Kidney epithelial cell (primary cell): ENCODE results near the gene OR5B21. TPM values are rescaled to one million over a fixed set of nuclear protein-coding genes. Genes with fewer than 3 reads are reported as not detected.

Experiments used
- DNase-seq: peaks from one replicate; pipeline ENCODE4 v3.0.0-alpha.2; 2010; ENCODE audit warnings: low read depth
- H3K27me3 ChIP-seq: 2 replicates; pipeline ENCODE4 v1.6.0; 2011; ENCODE audit warnings: low read length; ENCODE audit not compliant: control insufficient read depth, insufficient read depth
- H3K36me3 ChIP-seq: 2 replicates; pipeline ENCODE4 v1.5.1; 2011; ENCODE audit warnings: low read length; ENCODE audit not compliant: control insufficient read depth, insufficient read depth
- H3K4me3 ChIP-seq: 2 replicates; pipeline ENCODE4 v1.5.1; 2011; ENCODE audit warnings: low read depth, mild to moderate bottlenecking, control low read depth, low read length
- total RNA-seq: library from RNA; depleted of rRNA; stranded (reverse); fragments of >200 nt; gene quantifications from 2 replicates; pipeline ENCODE4 v1.2.3, GENCODE V29; 2015
- TF ChIP-seq, protein P1 (sequence below): IDR thresholded peaks from 2 replicates; pipeline ENCODE4 v1.5.1; 2011; ENCODE audit warnings: mild to moderate bottlenecking, moderate library complexity, low read length, control low read depth, inconsistent platforms; ENCODE audit not compliant: insufficient read depth, poor library complexity, severe bottlenecking

OR5B21 gene
- total RNA-seq, 1 donor from 2014 or later = not detected

DNA sequence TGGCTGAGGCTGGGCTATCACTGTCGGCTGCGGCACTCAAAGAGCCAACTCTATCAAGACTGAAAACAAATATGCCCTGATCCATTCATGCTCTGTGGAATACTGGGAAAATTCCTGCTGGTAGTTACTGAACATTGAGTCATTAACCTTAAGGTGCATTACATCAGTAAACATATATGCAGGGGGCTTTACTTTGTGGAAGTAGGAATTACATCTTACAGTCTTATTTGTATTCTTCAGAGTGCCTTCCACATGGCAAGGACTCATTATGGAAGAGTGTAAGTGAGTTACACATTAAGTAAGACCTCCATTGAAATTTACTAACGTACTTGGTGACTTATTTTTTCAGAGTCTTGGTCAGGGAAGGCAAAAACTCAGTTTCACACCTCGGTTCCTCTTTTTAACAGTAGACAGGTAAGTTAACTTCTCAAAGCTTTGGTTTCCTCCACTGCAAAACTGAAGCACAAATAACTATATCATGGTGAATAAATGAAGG is 4.5 kb downstream of the OR5B21 start:
- no peaks in the 10 kb centered on the region for H3K27me3 ChIP-seq
- H3K4me3 ChIP-seq = no peak overlapping the region
- no peaks in the 10 kb centered on the region for H3K36me3 ChIP-seq
- peak; percentile 1 for DNase-seq
- TF ChIP-seq, protein P1, sequence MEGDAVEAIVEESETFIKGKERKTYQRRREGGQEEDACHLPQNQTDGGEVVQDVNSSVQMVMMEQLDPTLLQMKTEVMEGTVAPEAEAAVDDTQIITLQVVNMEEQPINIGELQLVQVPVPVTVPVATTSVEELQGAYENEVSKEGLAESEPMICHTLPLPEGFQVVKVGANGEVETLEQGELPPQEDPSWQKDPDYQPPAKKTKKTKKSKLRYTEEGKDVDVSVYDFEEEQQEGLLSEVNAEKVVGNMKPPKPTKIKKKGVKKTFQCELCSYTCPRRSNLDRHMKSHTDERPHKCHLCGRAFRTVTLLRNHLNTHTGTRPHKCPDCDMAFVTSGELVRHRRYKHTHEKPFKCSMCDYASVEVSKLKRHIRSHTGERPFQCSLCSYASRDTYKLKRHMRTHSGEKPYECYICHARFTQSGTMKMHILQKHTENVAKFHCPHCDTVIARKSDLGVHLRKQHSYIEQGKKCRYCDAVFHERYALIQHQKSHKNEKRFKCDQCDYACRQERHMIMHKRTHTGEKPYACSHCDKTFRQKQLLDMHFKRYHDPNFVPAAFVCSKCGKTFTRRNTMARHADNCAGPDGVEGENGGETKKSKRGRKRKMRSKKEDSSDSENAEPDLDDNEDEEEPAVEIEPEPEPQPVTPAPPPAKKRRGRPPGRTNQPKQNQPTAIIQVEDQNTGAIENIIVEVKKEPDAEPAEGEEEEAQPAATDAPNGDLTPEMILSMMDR = no peak

DNA sequence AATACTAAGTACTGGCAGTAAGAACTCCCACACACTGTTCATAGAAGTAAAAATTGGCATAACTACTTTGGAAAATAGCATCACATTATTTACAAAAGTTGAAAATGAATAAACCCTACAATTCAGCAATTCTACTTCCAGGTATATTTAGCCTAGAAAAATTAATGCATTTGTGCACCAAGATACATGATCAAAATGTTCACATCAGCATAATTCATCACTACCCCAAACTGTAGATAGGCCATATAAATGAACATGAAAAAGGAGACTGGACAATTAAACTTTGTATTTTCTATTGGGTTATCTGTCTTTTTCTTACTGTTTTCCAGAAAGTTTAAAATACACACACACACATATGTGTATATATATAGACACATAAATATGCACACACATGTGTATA is 5.9 kb downstream of the OR5B21 start:
- Histone ChIP-seq H3K36me3 (no peaks in the 10 kb centered on the region), H3K4me3 (no peak overlapping the region), H3K27me3 (no peaks in the 10 kb centered on the region)
- TF ChIP-seq, protein P1 = no peak
- no peak for DNase-seq

DNA sequence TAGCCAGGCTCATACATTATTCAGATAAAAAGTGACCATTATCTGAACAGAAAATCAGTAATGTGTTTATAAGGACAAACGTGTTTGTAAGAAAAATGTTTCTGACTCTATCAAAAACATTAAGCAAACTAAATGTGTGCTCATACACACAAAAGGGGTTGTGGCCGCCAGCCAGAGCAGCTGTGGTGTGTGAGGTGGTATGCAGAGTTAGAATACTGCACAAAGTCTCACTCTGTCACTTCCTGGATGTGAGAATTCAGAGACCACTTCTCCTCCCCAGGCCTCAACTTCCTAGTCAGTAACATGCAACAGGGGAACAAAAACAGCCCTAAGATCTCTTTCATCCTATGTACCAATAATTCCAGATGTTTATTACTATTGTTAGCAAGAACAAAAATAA is 9.4 kb downstream of the OR5B21 start:
- Histone ChIP-seq H3K27me3 (no peaks in the 10 kb centered on the region), H3K36me3 (no peaks in the 10 kb centered on the region), H3K4me3 (no peak overlapping the region)
- TF ChIP-seq, protein P1 = no peak
- no peak for DNase-seq

DNA sequence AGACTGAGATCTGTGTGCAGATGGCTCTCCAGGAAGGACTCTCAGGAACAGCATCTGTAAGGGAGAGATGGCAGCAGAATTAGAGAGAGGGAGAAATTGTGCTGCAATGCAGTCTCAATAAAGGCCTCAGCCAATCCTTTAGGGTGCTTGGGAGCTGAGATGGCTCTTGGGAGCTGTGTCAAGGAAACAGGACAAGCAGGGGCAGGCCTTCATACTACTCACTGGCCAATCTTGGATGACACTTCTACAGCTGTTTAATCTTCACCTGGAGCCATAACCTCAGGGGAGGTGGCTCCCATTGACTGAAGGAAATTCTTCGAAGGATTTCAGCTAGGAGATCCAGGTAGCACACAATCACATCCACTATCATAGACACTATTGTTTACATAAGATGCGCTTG is 10.0 kb downstream of the OR5B21 start:
- H3K4me3 ChIP-seq = no peak overlapping the region
- no peaks in the 10 kb centered on the region for H3K36me3 ChIP-seq
- H3K27me3 ChIP-seq = no peaks in the 10 kb centered on the region
- TF ChIP-seq, protein P1 = no peak
- no peak for DNase-seq

DNA sequence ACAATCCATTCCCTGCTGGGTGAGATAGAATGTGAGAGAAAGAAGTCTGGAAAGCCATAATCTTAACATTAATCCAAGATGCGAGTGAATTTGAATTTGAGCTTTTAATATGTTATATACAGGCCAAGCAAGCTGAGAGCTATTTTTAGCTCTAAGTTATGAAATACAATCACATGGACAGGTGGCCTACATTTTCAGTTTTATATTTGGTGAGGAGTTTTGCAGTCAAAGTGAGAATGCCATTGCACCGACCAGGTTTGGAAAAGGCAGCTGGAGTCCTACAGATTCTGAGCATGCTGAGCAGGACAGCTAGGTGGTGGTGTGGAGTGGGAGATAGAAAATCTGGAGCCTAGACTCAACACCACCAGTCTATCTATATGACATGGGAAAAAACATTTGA is 12.0 kb downstream of the OR5B21 start:
- Histone ChIP-seq H3K27me3 (no peaks in the 10 kb centered on the region), H3K36me3 (no peaks in the 10 kb centered on the region), H3K4me3 (no peak overlapping the region)
- DNase-seq = no peak
- TF ChIP-seq, protein P1 = no peak

DNA sequence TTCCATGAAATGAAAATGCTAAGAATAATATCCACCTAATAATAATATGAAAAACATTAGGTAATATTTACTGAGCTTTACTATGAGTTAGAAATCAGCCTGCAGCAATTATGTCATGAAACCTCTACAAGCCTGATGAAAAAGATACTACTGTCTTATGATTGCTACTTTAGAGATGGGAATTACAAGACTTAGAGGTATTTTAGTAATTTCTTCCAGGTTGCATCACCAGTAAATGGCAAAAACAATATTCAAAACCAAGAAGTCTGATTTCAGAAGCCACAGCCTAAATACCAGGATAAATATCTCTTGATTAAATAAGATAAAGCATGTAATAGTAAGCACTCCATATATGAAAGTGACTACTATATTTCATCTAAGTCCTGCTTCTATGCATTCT is 13.8 kb downstream of the OR5B21 start:
- Histone ChIP-seq H3K4me3 (no peak overlapping the region), H3K36me3 (no peaks in the 10 kb centered on the region), H3K27me3 (no peaks in the 10 kb centered on the region)
- TF ChIP-seq, protein P1 = no peak
- no peak for DNase-seq
